ENCODE results near the gene TKTL1. TPM values are rescaled to one million over a fixed set of nuclear protein-coding genes. Genes with fewer than 3 reads are reported as not detected.
"Not testable (repeated sequence)": the region's sequence is repeated elsewhere in the genome, so short reads cannot be mapped to it uniquely, and the experiment has no call there.

Gene TKTL1
- 0.91 and 1.1 TPM in 2 replicates for total RNA-seq
- long read RNA-seq, transcript TKTL1-201 (12 exons, 2,566 nt): major isoform, 5 of 5 reads
- long read RNA-seq, partial matches to known transcripts: 0 of 5 reads
- long read RNA-seq, other reads (novel, unspliced or antisense): 0 of 5 reads

GRCh38 chrX:154295664-154296310 is at the start of gene TKTL1:
TKTL1 (plus strand) TSS chrX:154295795; CDS start chrX:154295860, 65 bp downstream.
- Mint-ChIP-seq H3K27ac (ENCODE audit: unreplicated experiment) (no peak within 1 kb of the TSS), H3K36me3 (ENCODE audit: low read depth) (peaks cover 7% of the 10 kb centered on the region), H3K4me1 (no peaks in the 10 kb centered on the region), H3K4me3 (no peak within 1 kb of the TSS), H3K9me3 (peaks cover 8% of the 10 kb centered on the region), H3K27me3 (ENCODE audit: low read depth) (no peaks in the 10 kb centered on the region)
- TF ChIP-seq CTCF (conservative IDR thresholded peaks at IDR 0.05): no peak
- no peak for DNase-seq (ENCODE audit: low read depth, low spot score)

- not testable (repeated sequence) for H3K4me1 Mint-ChIP-seq; H3K36me3 Mint-ChIP-seq (ENCODE audit: low read depth); H3K4me3 Mint-ChIP-seq; H3K9me3 Mint-ChIP-seq; DNase-seq (ENCODE audit: low read depth, low spot score); H3K27ac Mint-ChIP-seq (ENCODE audit: unreplicated experiment); H3K27me3 Mint-ChIP-seq (ENCODE audit: low read depth)
Observed at GRCh38 chrX:154247377-154248045, 48.1 kb upstream of the TKTL1 start.

- not testable (repeated sequence) for H3K36me3 Mint-ChIP-seq (ENCODE audit: low read depth); H3K9me3 Mint-ChIP-seq; H3K4me3 Mint-ChIP-seq; H3K27me3 Mint-ChIP-seq (ENCODE audit: low read depth); H3K4me1 Mint-ChIP-seq; DNase-seq (ENCODE audit: low read depth, low spot score); H3K27ac Mint-ChIP-seq (ENCODE audit: unreplicated experiment)
Observed at GRCh38 chrX:154248076-154248475, 47.5 kb upstream of the TKTL1 start.

- not testable (repeated sequence) for H3K27ac Mint-ChIP-seq (ENCODE audit: unreplicated experiment); H3K4me3 Mint-ChIP-seq; H3K4me1 Mint-ChIP-seq; H3K9me3 Mint-ChIP-seq; H3K36me3 Mint-ChIP-seq (ENCODE audit: low read depth); H3K27me3 Mint-ChIP-seq (ENCODE audit: low read depth); DNase-seq (ENCODE audit: low read depth, low spot score)
Observed at GRCh38 chrX:154257282-154257681, 38.3 kb upstream of the TKTL1 start, which contains the start of gene OPN1MW3. OPN1MW3 (plus strand) TSS chrX:154257582; CDS start chrX:154257620, 38 bp downstream.

GRCh38 chrX:154258711-154259110 is 36.9 kb upstream of the TKTL1 start:
- not testable (repeated sequence) for H3K9me3 Mint-ChIP-seq; H3K27me3 Mint-ChIP-seq (ENCODE audit: low read depth); H3K27ac Mint-ChIP-seq (ENCODE audit: unreplicated experiment); H3K4me3 Mint-ChIP-seq; DNase-seq (ENCODE audit: low read depth, low spot score); H3K4me1 Mint-ChIP-seq; H3K36me3 Mint-ChIP-seq (ENCODE audit: low read depth)

GRCh38 chrX:154263072-154263471 is 32.5 kb upstream of the TKTL1 start:
- H3K4me3 Mint-ChIP-seq; DNase-seq (ENCODE audit: low read depth, low spot score); H3K27me3 Mint-ChIP-seq (ENCODE audit: low read depth); H3K4me1 Mint-ChIP-seq; H3K27ac Mint-ChIP-seq (ENCODE audit: unreplicated experiment); H3K36me3 Mint-ChIP-seq (ENCODE audit: low read depth); H3K9me3 Mint-ChIP-seq: not testable (repeated sequence)

GRCh38 chrX:154269245-154269644 is 26.4 kb upstream of the TKTL1 start:
- not testable (repeated sequence) for H3K36me3 Mint-ChIP-seq (ENCODE audit: low read depth); H3K4me1 Mint-ChIP-seq; DNase-seq (ENCODE audit: low read depth, low spot score); H3K4me3 Mint-ChIP-seq; H3K9me3 Mint-ChIP-seq; H3K27me3 Mint-ChIP-seq (ENCODE audit: low read depth); H3K27ac Mint-ChIP-seq (ENCODE audit: unreplicated experiment)

GRCh38 chrX:154284489-154285338 is 10.9 kb upstream of the TKTL1 start:
- not testable (repeated sequence) for H3K4me3 Mint-ChIP-seq; DNase-seq (ENCODE audit: low read depth, low spot score); H3K4me1 Mint-ChIP-seq; H3K27ac Mint-ChIP-seq (ENCODE audit: unreplicated experiment); H3K27me3 Mint-ChIP-seq (ENCODE audit: low read depth); H3K9me3 Mint-ChIP-seq; H3K36me3 Mint-ChIP-seq (ENCODE audit: low read depth)

- H3K4me3 Mint-ChIP-seq; DNase-seq (ENCODE audit: low read depth, low spot score); H3K27me3 Mint-ChIP-seq (ENCODE audit: low read depth); H3K9me3 Mint-ChIP-seq; H3K36me3 Mint-ChIP-seq (ENCODE audit: low read depth); H3K4me1 Mint-ChIP-seq; H3K27ac Mint-ChIP-seq (ENCODE audit: unreplicated experiment): not testable (repeated sequence)
Observed at GRCh38 chrX:154286406-154286805, 9.2 kb upstream of the TKTL1 start.

Data from neural crest cell (in vitro differentiated cells).